Left ventricle myocardium inferior (tissue), 1 donor: ENCODE results near the gene DIRAS2. TPM values are rescaled to one million over a fixed set of nuclear protein-coding genes. Genes with fewer than 3 reads are reported as not detected.

ENCODE experiments used
- DNase-seq: peaks from one replicate; pipeline ENCODE4 v3.0.0-alpha.2; 2020
- H3K27ac ChIP-seq: fragments of 200-600 bp; replicated peaks from 2 replicates; pipeline ENCODE4 v1.8.0; 2021
- H3K27me3 ChIP-seq: fragments of 200-600 bp; 2 replicates; pipeline ENCODE4 v1.8.0; 2021; ENCODE audit warnings: low read depth
- H3K36me3 ChIP-seq: fragments of 200-600 bp; 2 replicates; pipeline ENCODE4 v1.8.0; 2021
- H3K4me1 ChIP-seq: fragments of 200-600 bp; 2 replicates; pipeline ENCODE4 v1.8.0; 2021
- H3K4me3 ChIP-seq: fragments of 200-600 bp; 2 replicates; pipeline ENCODE4 v1.8.0; 2021; ENCODE audit warnings: mild to moderate bottlenecking, moderate library complexity
- H3K9me3 ChIP-seq: fragments of 200-600 bp; replicated peaks from 2 replicates; pipeline ENCODE4 v1.8.0; 2021
- intact Hi-C: fragments of 100-400 bp; cut with micrococcal nuclease; formaldehyde crosslinking; loops from one replicate; pipeline ENCODE4 v1.11.0; 2022
- total RNA-seq: library from RNA; stranded (reverse); fragmentation: NEBNext Ultra II Directional; extraction: Animal tissue kit (Norgen Biotek cat#: 25700); gene quantifications from one replicate; pipeline ENCODE4 v1.2.1, GENCODE V29; 2021
- TF ChIP-seq, protein P1 (sequence below): fragments of 200-600 bp; IDR thresholded peaks from 2 replicates; pipeline ENCODE4 v1.8.0; 2021; ENCODE audit warnings: antibody characterized with exemption, mild to moderate bottlenecking, borderline replicate concordance
- donor health status: DM: no; HTN: yes; CAD: no; lungs with severe emphysema.

Gene DIRAS2
- total RNA-seq, 1 donor from 2014 or later, result 0.30 TPM

DNA sequence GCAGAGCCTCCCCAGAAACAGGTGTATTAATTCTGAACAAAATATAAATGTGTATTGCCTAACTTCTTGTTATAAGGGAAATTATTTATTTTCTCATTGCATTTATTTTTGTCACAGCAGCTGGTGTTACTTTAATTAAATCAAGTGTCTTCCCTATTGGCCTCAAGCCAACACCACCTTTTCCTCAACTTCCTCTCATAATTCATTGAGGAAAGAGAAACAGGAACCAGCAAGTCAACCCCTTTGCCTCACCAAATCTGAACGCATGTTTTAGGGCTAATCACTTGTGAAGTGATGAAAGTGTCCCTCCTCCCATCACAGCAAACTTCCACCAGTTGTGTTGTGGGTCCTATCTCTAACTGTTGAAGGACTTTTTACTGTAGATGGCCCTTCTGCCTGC is 73.1 kb downstream of the DIRAS2 start:
- Histone ChIP-seq H3K4me3 (no peak overlapping the region), H3K27ac (no peak overlapping the region), H3K9me3 (no peaks in the 10 kb centered on the region), H3K27me3 (peaks cover 6% of the 10 kb centered on the region), H3K36me3 (no peaks in the 10 kb centered on the region), H3K4me1 (no peaks in the 10 kb centered on the region)
- intact Hi-C loops, result no loop called here
- no peak for DNase-seq
- TF ChIP-seq, protein P1, sequence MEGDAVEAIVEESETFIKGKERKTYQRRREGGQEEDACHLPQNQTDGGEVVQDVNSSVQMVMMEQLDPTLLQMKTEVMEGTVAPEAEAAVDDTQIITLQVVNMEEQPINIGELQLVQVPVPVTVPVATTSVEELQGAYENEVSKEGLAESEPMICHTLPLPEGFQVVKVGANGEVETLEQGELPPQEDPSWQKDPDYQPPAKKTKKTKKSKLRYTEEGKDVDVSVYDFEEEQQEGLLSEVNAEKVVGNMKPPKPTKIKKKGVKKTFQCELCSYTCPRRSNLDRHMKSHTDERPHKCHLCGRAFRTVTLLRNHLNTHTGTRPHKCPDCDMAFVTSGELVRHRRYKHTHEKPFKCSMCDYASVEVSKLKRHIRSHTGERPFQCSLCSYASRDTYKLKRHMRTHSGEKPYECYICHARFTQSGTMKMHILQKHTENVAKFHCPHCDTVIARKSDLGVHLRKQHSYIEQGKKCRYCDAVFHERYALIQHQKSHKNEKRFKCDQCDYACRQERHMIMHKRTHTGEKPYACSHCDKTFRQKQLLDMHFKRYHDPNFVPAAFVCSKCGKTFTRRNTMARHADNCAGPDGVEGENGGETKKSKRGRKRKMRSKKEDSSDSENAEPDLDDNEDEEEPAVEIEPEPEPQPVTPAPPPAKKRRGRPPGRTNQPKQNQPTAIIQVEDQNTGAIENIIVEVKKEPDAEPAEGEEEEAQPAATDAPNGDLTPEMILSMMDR, result no peak

DNA sequence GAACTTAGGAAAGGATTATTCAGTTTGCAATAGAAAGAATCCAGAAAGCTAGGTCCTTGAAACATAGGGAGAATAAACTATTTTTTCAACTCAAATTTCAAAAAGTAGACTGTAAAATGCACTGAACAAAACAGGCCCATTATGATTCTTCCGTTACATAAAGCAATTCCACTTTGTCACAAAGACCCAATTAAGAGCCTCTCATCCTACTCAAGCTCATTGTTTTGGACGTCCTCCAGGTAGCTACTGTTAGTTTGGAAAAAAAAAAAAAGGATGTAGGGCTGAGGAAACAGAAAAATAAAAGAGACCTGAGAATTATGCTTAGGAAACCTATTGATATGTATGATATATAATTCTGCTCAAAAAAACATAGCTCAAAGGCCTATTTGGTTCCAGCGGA is 74.0 kb downstream of the DIRAS2 start:
- H3K36me3 ChIP-seq, result no peaks in the 10 kb centered on the region
- TF ChIP-seq, protein P1, result no peak
- H3K4me1 ChIP-seq, result no peaks in the 10 kb centered on the region
- no peak overlapping the region for H3K27ac ChIP-seq
- H3K9me3 ChIP-seq, result no peaks in the 10 kb centered on the region
- no peak overlapping the region for H3K4me3 ChIP-seq
- intact Hi-C loops, result no loop called here
- H3K27me3 ChIP-seq, result peaks cover 6% of the 10 kb centered on the region
- DNase-seq, result no peak

DNA sequence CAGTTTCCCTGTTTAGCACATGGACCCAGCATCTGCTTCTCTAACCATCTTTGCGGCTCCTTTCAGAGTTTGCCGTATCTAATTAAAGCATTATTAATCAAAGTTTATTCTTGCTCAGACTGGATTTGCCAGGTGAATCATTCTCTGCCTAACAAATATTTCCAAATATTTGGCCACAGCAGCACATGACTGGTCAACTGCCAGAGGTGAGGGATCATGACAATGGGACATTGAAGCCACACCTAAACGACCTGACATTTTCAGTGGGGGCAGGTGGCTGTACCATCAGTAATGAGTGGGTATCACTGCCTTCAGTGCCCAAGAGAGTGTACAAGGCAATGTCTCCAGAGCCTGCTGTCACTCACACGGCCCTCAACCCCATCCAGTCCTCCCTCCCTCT is 80.4 kb downstream of the DIRAS2 start:
- no peak overlapping the region for H3K4me3 ChIP-seq
- no peaks in the 10 kb centered on the region for H3K27me3 ChIP-seq
- no peaks in the 10 kb centered on the region for H3K36me3 ChIP-seq
- TF ChIP-seq, protein P1, result no peak
- H3K27ac ChIP-seq, result no peak overlapping the region
- no peaks in the 10 kb centered on the region for H3K9me3 ChIP-seq
- H3K4me1 ChIP-seq, result no peaks in the 10 kb centered on the region
- DNase-seq, result no peak
- intact Hi-C loops, result no loop called here

Other genes with a start within 250 kb of the DIRAS2 start
- 5.4 TPM for gene SYK, start 159.0 kb upstream of the DIRAS2 start, total RNA-seq